Vagina (tissue), 2 donors: Measurements from ENCODE around the gene RARA.

Experiments
- POLR2A ChIP-seq, 2 donors: fragments of 450-650 bp; IDR thresholded peaks; one replicate each; pipeline ENCODE4 v1.6.1; 2017; ENCODE audit warnings: antibody characterized with exemption in 2 of 2, mild to moderate bottlenecking in 2 of 2, moderate library complexity in 2 of 2
- POLR2AphosphoS5 ChIP-seq, 2 donors: sonication (generic); formaldehyde crosslinking; IDR thresholded peaks; one replicate each; pipeline ENCODE4 v1.9.0; 2017; ENCODE audit warnings: antibody characterized with exemption in 2 of 2, mild to moderate bottlenecking in 2 of 2, low read depth in 1 of 2; ENCODE audit not compliant: insufficient read depth in 1 of 2
- TF ChIP-seq, protein P1 (sequence below), 3 experiments: fragments of 450-650 bp in 2 of 3; fragments of 200-600 bp in 1 of 3; sonication (generic) in 1 of 3; IDR thresholded peaks; one replicate each; pipeline ENCODE4 v1.5.1; 2017 to 2019; ENCODE audit warnings: antibody characterized with exemption in 3 of 3, mild to moderate bottlenecking in 2 of 3, moderate library complexity in 2 of 3

DNA sequence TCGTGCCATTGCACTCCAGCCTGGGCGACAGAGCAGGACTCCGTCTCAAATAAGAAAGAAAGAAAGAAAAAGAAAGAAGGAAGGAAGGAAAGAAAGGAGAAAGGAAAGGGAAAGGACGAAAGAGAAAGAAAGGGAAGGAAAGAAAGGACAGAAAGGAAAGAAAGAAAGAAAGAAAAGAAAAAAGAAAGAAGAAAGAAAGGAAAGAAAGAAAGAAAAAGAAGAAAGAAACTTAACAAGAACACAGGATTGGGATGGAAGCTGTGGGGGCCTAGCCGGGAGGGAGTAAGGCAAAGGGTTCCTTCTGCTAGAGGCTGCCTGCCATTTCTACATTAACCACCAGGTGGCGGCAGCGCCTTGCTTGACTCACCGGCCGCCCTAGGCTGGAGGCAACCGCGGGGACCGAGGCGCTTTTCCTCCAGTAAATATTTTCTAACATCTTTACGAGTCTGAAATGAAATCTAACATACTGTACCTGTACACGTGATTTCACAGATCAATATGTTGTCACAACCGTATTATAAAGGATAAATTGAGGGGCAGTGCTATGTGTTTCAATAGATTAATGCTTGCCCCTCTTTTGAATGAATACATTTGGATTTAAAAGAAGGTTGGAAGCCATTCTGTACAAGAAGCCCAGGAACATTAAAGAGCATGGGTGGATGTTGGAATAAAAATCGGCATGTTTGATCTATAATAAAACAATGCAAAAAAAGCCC lies 49.5 kb downstream of the RARA start:
- TF ChIP-seq, protein P1, sequence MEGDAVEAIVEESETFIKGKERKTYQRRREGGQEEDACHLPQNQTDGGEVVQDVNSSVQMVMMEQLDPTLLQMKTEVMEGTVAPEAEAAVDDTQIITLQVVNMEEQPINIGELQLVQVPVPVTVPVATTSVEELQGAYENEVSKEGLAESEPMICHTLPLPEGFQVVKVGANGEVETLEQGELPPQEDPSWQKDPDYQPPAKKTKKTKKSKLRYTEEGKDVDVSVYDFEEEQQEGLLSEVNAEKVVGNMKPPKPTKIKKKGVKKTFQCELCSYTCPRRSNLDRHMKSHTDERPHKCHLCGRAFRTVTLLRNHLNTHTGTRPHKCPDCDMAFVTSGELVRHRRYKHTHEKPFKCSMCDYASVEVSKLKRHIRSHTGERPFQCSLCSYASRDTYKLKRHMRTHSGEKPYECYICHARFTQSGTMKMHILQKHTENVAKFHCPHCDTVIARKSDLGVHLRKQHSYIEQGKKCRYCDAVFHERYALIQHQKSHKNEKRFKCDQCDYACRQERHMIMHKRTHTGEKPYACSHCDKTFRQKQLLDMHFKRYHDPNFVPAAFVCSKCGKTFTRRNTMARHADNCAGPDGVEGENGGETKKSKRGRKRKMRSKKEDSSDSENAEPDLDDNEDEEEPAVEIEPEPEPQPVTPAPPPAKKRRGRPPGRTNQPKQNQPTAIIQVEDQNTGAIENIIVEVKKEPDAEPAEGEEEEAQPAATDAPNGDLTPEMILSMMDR (IDR thresholded peaks at IDR 0.05), result peak; percentile 91 to 99 (median 98)
- TF ChIP-seq POLR2A (IDR thresholded peaks at IDR 0.05) (no peak), POLR2AphosphoS5 (IDR thresholded peaks at IDR 0.05; ENCODE audit: insufficient read depth in 1 of 2, low read depth in 1 of 2) (peak; percentile 29 to 54)
